AG04449 (cell line): ENCODE data around the gene MYO7B.
"Not testable (repeated sequence)": the region's sequence is repeated elsewhere in the genome, so short reads cannot be mapped to it uniquely, and the experiment has no call there.

Experiments used
- CTCF ChIA-PET: fragments of 350-600 bp; formaldehyde crosslinking; extraction: SDS; loops from one replicate; lab custom pipeline; 2021; ENCODE audit warnings: antibody characterized with exemption; lab: Yijun Ruan, JAX
- POLR2A ChIA-PET: fragments of 400-600, 350-600 bp; formaldehyde crosslinking; extraction: SDS; loops from one replicate; lab custom pipeline; 2020; ENCODE audit warnings: antibody characterized with exemption, inconsistent platforms; lab: Yijun Ruan, JAX
- DNase-seq: peaks from one replicate; pipeline ENCODE4 v3.0.0-alpha.2; 2010; ENCODE audit warnings: low read depth, low spot score
- H3K4me3 ChIP-seq: 2 replicates; pipeline ENCODE4 v1.5.1; 2011; ENCODE audit warnings: low read depth, mild to moderate bottlenecking, control low read depth, low read length
- CTCF ChIP-seq: IDR thresholded peaks from one replicate; pipeline ENCODE4 v1.5.1; 2011; ENCODE audit warnings: mild to moderate bottlenecking, moderate library complexity, low read length, control low read depth, inconsistent platforms; ENCODE audit not compliant: insufficient read depth; ENCODE audit errors: missing control alignments

MYO7B gene

GRCh38 chr2:127566576-127566975 is 31.1 kb downstream of the MYO7B start:
- ChIA-PET POLR2A (no interaction called here), CTCF (interaction anchor here (1.3 kb wide), 1 partner anchor 25 kb away, joined by 3 read pairs; no protein-coding TSS in a partner anchor)
- no peak for DNase-seq
- no peak for TF ChIP-seq CTCF
- H3K4me3 ChIP-seq = no peak overlapping the region

- POLR2A ChIA-PET = no interaction called here
- CTCF ChIA-PET = interaction anchor here (1.1 to 1.3 kb wide), 2 partner anchors 8 to 24 kb away, joined by 3 read pairs; no protein-coding TSS in a partner anchor
- no peak for TF ChIP-seq CTCF
- no peak for DNase-seq
- H3K4me3 ChIP-seq = no peak overlapping the region
These were observed 31.9 kb downstream of the MYO7B start for GRCh38 chr2:127567351-127567854.

- ChIA-PET POLR2A (no interaction called here), CTCF (interaction anchor here (0.7 to 1.1 kb wide), 3 partner anchors 9 to 37 kb away, joined by 3 read pairs; no protein-coding TSS in a partner anchor)
- DNase-seq = no peak
- no peak for TF ChIP-seq CTCF
- H3K4me3 ChIP-seq = no peak overlapping the region
These were observed 32.6 kb downstream of the MYO7B start for GRCh38 chr2:127568128-127568527.

- H3K4me3 ChIP-seq = no peak overlapping the region
- DNase-seq = no peak
- CTCF ChIA-PET = no interaction called here
- no peak for TF ChIP-seq CTCF
- POLR2A ChIA-PET = no interaction called here
These were observed 34.2 kb downstream of the MYO7B start for GRCh38 chr2:127569666-127570065.

- ChIA-PET CTCF (interaction anchor here (1.1 kb wide), 1 partner anchor 25 kb away, joined by 3 read pairs; no protein-coding TSS in a partner anchor), POLR2A (no interaction called here)
- H3K4me3 ChIP-seq = no peak overlapping the region
- no peak for TF ChIP-seq CTCF
- DNase-seq = no peak
These were observed 35.1 kb downstream of the MYO7B start for GRCh38 chr2:127570282-127571250.

- DNase-seq, POLR2A ChIA-PET, H3K4me3 ChIP-seq, CTCF ChIA-PET: not testable (repeated sequence)
These were observed 36.9 kb downstream of the MYO7B start for GRCh38 chr2:127572352-127572751.
